HG03039 (cell line): ENCODE measurements around the gene AOX1.
"Not testable (repeated sequence)": the region's sequence is repeated elsewhere in the genome, so short reads cannot be mapped to it uniquely, and the experiment has no call there.

Experiments
- ATAC-seq: cut with Tn5 transposase; IDR thresholded peaks from one replicate; pipeline ENCODE4 v1.9.1; 2021; ENCODE audit warnings: mild to moderate bottlenecking, moderate library complexity; ENCODE audit not compliant: unreplicated experiment

Gene AOX1

GRCh38 chr2:200600549-200601225, 14.9 kb downstream of the AOX1 start:
- no peak for ATAC-seq

DNA sequence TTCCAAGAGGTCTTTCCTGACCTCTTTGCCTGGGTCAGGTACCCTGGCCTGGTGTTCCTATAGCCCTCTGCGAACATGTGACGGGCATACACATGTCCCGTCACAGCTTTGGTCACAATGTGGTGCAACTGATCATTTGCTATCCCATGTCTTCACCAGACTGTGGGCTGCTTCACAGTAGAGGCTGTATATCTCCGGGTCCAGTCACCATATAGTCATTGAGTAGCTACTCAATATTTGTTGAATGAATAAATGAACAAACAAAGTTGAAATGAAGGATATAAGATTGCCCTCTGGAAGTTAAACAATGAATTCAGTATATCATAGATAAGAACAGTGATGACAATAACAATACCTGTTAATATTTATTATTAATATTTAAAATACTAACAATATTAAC, 16.8 kb downstream of the AOX1 start:
- no peak for ATAC-seq

- ATAC-seq: no peak
Observed at GRCh38 chr2:200603972-200604371, 18.2 kb downstream of the AOX1 start.

- ATAC-seq: no peak
Observed at GRCh38 chr2:200604571-200605255, 18.9 kb downstream of the AOX1 start.

GRCh38 chr2:200608341-200609027, 22.7 kb downstream of the AOX1 start:
- no peak for ATAC-seq

DNA sequence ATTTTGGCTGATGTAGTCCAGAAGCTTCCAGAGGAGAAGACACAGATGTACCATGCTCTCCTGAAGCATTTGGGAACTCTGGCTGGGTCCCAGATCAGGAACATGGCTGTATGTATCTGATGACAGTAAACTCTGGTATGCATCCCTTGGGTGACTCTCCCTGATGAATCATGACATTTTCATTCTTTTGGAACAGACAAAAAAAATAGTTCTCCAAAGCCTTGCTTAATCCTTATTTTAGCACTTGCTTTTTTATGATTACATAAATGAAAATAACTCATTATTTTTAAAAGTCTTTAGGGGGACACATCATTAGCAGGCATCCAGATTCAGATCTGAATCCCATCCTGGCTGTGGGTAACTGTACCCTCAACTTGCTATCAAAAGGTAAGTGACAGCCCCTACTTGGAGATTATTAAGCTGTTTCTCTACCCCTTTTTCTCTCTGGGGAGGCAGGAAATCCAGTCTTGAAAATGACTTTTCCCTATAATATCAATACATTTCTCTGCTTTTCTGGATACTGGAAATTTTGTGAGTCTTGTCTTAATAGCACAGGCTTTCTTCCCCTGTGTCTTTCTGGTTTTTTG, 23.3 kb downstream of the AOX1 start:
- ATAC-seq: no peak

DNA sequence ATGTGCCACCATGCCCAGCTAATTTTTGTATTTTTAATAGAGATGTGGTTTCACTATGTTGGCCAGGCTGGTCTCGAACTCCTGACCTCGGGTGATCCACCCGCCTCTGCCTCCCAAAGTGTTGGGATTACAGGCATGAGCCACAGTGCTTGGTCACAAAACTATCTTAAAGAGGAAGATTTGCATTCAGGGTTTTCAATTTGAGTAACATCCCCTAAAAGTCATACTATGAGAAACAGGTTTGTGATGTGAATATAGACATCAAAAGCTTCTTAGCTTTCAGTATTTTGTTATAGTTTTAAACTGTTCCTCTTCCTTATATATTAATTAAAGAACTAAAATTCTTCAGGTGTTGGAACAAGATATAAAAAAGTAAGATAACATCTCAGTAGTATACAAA, 24.4 kb downstream of the AOX1 start:
- not testable (repeated sequence) for ATAC-seq

DNA sequence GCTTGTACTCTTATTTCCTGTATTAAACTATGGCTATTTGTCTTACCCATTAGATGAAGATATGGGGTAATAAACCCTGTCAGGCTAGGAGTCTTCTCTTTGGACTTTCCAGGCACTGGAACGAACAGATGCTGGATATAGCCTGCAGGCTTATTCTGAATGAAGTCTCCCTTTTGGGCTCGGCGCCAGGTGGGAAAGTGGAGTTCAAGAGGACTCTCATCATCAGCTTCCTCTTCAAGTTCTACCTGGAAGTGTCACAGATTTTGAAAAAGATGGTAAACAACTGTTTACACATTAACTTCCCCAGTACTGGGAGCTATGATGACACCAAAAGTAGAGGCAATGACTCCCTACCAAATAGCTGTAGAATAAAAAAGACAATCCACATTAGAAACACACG, 27.9 kb downstream of the AOX1 start:
- ATAC-seq: no peak

- no peak for ATAC-seq
Observed at GRCh38 chr2:200614249-200614648, 28.4 kb downstream of the AOX1 start.

GRCh38 chr2:200615247-200615646, 29.4 kb downstream of the AOX1 start:
- ATAC-seq: no peak

DNA sequence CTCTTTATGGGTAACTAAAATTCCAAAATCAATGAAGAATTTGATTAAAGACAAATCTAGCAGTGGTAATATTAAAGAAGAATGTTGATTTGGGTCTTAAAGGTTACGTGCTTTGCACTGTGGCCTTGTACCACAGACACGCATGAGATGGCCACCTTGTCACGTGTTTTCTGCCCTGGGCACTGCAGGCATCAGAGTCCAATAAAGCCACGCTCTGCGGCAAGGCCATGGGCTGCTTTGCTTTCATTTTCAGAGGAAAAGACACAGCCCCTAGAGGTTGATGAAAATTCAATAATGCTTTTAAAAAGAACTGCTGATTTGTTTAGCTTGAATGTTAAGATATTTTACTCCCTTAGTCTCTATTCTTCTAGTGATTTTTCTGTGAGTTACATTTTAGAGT, 30.4 kb downstream of the AOX1 start:
- ATAC-seq: no peak

DNA sequence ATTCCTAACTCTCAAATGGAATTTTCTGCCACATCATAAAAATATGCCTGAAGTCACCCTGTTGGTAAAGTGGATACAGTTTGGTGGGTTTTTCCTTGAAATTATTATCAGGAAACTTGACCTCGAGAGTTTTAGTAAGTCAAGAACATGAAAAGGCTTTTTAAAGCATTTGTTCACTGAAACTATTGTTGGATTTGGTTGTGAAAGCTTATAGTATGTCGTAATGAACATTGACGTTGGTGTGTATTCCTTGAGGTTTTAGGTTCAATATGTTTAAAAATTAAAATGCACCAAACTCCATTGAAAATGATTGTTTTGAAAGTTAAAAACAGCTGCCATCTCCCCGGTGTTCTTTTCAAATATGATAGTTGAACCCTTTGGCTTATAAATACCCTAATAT, 30.8 kb downstream of the AOX1 start:
- no peak for ATAC-seq

DNA sequence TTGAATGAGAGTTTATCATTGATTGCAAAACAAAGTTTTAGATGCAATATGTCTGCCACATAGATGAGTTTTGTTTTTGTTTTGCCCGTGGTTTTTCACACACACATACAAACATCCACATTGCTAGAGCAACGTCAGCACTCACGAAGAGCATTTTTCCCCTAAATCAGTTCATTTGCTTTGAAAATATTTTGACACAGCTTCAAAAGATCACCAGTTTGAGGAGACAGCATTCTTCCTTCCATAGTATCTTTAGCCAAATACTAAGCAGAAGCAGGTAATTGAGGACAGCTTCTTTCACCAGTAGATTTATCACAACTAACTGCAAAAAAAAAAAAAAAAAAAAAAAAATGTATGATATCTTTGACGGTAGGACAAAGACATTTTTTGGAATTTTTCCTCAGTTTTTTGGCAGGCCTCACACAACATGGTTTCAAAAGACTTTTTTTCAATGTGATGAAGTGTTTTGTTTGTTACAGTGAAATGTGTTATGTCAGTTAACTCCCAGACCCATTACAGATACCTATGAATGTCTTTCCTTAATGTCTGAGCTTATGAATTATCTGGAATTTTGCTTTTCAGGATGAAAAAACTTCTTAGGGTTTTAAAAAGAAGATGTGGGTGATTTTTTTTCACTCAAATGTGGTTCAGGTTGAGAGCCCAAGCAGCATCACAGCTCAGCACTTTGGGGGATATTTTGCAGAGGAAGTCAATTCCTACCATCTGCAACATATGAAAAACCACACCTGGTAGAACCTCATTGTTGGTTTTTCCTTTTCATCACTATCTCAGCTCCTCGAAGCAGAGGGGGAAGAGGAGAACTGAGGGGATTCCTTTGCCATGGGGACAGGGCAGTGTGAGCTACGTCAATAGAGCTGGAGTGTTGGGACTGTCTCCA, 31.6 kb downstream of the AOX1 start:
- no peak for ATAC-seq

GRCh38 chr2:200618054-200618419, 32.2 kb downstream of the AOX1 start:
- no peak for ATAC-seq

- no peak for ATAC-seq
Observed at GRCh38 chr2:200618590-200619021, 32.8 kb downstream of the AOX1 start.

GRCh38 chr2:200619279-200619678, 33.5 kb downstream of the AOX1 start:
- no peak for ATAC-seq

- ATAC-seq: no peak
Observed at GRCh38 chr2:200620606-200621390, 35.0 kb downstream of the AOX1 start.

GRCh38 chr2:200622106-200622505, 36.3 kb downstream of the AOX1 start:
- ATAC-seq: no peak

- ATAC-seq: no peak
Observed at GRCh38 chr2:200624026-200624425, 38.2 kb downstream of the AOX1 start.

DNA sequence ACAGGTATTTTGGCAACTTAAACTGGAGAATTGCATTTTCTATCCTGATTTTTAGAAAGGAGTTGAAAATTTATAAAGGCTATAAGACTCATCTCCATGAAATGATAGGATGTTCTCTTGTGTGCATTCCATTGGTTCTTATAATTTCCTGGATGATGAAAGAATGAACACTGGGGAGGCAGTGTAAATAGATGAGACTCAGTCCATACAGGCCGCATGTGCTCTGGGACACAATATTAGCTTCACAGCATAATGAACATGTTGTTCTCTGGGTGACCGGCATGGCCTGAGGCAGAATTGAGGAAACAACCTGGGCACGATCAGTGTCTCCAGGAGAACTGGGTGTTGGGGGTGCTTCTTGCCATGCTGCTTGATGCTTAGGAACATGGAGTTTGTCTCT, 38.8 kb downstream of the AOX1 start:
- no peak for ATAC-seq
